B cell (primary cell): ENCODE measurements around the gene SFSWAP. TPM values are rescaled to one million over a fixed set of nuclear protein-coding genes. Genes with fewer than 3 reads are reported as not detected.
A peak's percentile ranks its signal among the peaks of the same experiment; 100 is the strongest.

ENCODE experiments used
- ATAC-seq: fragments of 200-7000 bp; cut with Tn5 transposase; one replicate; pipeline ENCODE4 v1.10.0; 2021; ENCODE audit warnings: low read depth, mild to moderate bottlenecking, moderate number of reproducible peaks, moderate library complexity
- CTCF ChIA-PET: fragments of 350-600 bp; sonication (Branson Sonifier 250); formaldehyde crosslinking; loops from one replicate; lab custom pipeline; 2021; ENCODE audit warnings: antibody characterized with exemption, inconsistent platforms; lab: Charles Lee
- POLR2A ChIA-PET: fragments of 350-600 bp; sonication (Branson Sonifier 250); formaldehyde crosslinking; loops from one replicate; lab custom pipeline; 2021; ENCODE audit warnings: antibody characterized with exemption; lab: Charles Lee
- DNase-seq: peaks from one replicate; pipeline ENCODE4 v3.0.0; 2013
- H2AFZ ChIP-seq: 2 replicates; pipeline ENCODE4 v1.6.1; 2012; ENCODE audit warnings: mild to moderate bottlenecking, low read depth, low read length; ENCODE audit not compliant: insufficient read depth, poor library complexity, severe bottlenecking
- H3K27ac ChIP-seq, 2 donors: 1 replicate in 1 of 2; 2 replicates in 1 of 2; pipeline ENCODE4 v1.5.1; 2012 to 2013; ENCODE audit warnings: low read length in 2 of 2, mild to moderate bottlenecking in 2 of 2, moderate library complexity in 1 of 2
- H3K27me3 ChIP-seq, 4 experiments: fragments of 200-600 bp in 1 of 4; sonication (generic) in 1 of 4; replicated peaks in 1 of 4; 1 replicate in 2 of 4; 2 replicates in 2 of 4; pipeline versions ENCODE4 v1.6.1 to v1.7.0; 2013 to 2016; ENCODE audit warnings: low read length in 3 of 4, mild to moderate bottlenecking in 2 of 4, mixed read lengths in 1 of 4, moderate library complexity in 1 of 4; ENCODE audit not compliant: insufficient read depth in 4 of 4, control insufficient read depth in 3 of 4; ENCODE audit errors: control extremely low read depth in 1 of 4
- H3K36me3 ChIP-seq, 2 experiments: replicated peaks in 1 of 2; 1 replicate in 1 of 2; 2 replicates in 1 of 2; pipeline versions ENCODE4 v1.6.1 to v1.7.1; 2013; ENCODE audit warnings: low read length in 1 of 2; ENCODE audit not compliant: insufficient read depth in 2 of 2, control insufficient read depth in 1 of 2; ENCODE audit errors: control extremely low read depth in 1 of 2, extremely low read depth in 1 of 2
- H3K4me1 ChIP-seq, 2 donors: fragments of 200-600 bp in 1 of 2; sonication (generic) in 1 of 2; 1 replicate in 1 of 2; 2 replicates in 1 of 2; pipeline versions ENCODE4 v1.5.1 to v1.6.1; 2013 to 2017; ENCODE audit warnings: low read length in 2 of 2; ENCODE audit not compliant: control insufficient read depth in 2 of 2, insufficient read depth in 2 of 2
- H3K4me2 ChIP-seq: replicated peaks from 2 replicates; pipeline ENCODE3; 2012; ENCODE audit warnings: mild to moderate bottlenecking, low read depth, low read length; ENCODE audit not compliant: poor library complexity, severe bottlenecking
- H3K4me3 ChIP-seq, 5 experiments: fragments of 200-600 bp in 1 of 5; sonication (generic) in 1 of 5; 1 replicate in 3 of 5; 2 replicates in 2 of 5; pipeline versions ENCODE4 v1.5.1 to v1.7.0; 2011 to 2016; ENCODE audit warnings: low read length in 4 of 5, mild to moderate bottlenecking in 4 of 5, low read depth in 2 of 5, control low read depth in 1 of 5, moderate library complexity in 1 of 5; ENCODE audit not compliant: insufficient read depth in 1 of 5; ENCODE audit errors: control extremely low read depth in 1 of 5, extremely low read depth in 1 of 5
- H3K79me2 ChIP-seq: fragments of 200-600 bp; sonication (generic); one replicate; pipeline ENCODE4 v1.6.0; 2016; ENCODE audit warnings: low read length; ENCODE audit not compliant: control insufficient read depth, insufficient read depth
- H3K9ac ChIP-seq: fragments of 200-600 bp; sonication (generic); 2 replicates; pipeline ENCODE4 v1.6.1; 2017; ENCODE audit warnings: mild to moderate bottlenecking, low read length, moderate library complexity
- H3K9me3 ChIP-seq, 3 donors: one replicate each; pipeline versions ENCODE4 v1.6.1 to v1.7.1; 2013; ENCODE audit warnings: low read length in 2 of 3; ENCODE audit not compliant: control insufficient read depth in 2 of 3, insufficient read depth in 1 of 3; ENCODE audit errors: control extremely low read depth in 1 of 3
- H4K20me1 ChIP-seq: 2 replicates; pipeline ENCODE4 v1.6.0; 2012; ENCODE audit warnings: mild to moderate bottlenecking, low read length; ENCODE audit not compliant: insufficient read depth, control insufficient read depth, poor library complexity, severe bottlenecking
- H3K27ac Mint-ChIP-seq: one replicate; pipeline ENCODE4 v1.8.0; 2021; ENCODE audit warnings: mixed read lengths
- H3K27me3 Mint-ChIP-seq: one replicate; pipeline ENCODE4 v1.8.0; 2021; ENCODE audit warnings: mixed read lengths
- H3K4me1 Mint-ChIP-seq: one replicate; pipeline ENCODE4 v1.8.0; 2021; ENCODE audit warnings: mixed read lengths
- H3K4me3 Mint-ChIP-seq: one replicate; pipeline ENCODE4 v1.8.0; 2021; ENCODE audit warnings: mixed read lengths
- H3K9me3 Mint-ChIP-seq: one replicate; pipeline ENCODE4 v1.8.0; 2022; ENCODE audit warnings: mixed read lengths; ENCODE audit not compliant: insufficient read depth
- CTCF ChIP-seq: fragments of 200-600 bp; IDR thresholded peaks from one replicate; pipeline ENCODE4 v1.8.0; 2022; ENCODE audit warnings: antibody characterized with exemption, mild to moderate bottlenecking
- EZH2 ChIP-seq: IDR thresholded peaks from 2 replicates; pipeline ENCODE4 v1.6.1; 2012; ENCODE audit warnings: borderline replicate concordance, low read depth, mild to moderate bottlenecking, moderate library complexity, low read length; ENCODE audit not compliant: insufficient read depth, poor library complexity, severe bottlenecking
- WGBS: methylation state at CpG from one replicate; pipeline ENCODE4 v1.1.5; 2013; ENCODE audit warnings: missing lambda C conversion rate; ENCODE audit not compliant: insufficient coverage; 5-methylcytosine and 5-hydroxymethylcytosine counted together
- intact Hi-C: fragments of 100-400 bp; cut with micrococcal nuclease; formaldehyde crosslinking; loops from one replicate; pipeline ENCODE4 v1.10.0; 2022
- polyA plus RNA-seq: library from polyadenylated mRNA; depleted of rRNA; stranded (reverse); fragments of >200 nt; gene quantifications from 2 replicates; pipeline ENCODE4 v1.2.3, GENCODE V29; 2012
- total RNA-seq, 2 donors: library from RNA; stranded (reverse); fragments of 120-200 nt in 1 of 2; gene quantifications; 1 replicate in 1 of 2; 2 replicates in 1 of 2; pipeline versions ENCODE4 v1.2.3 to v1.2.4, GENCODE V29; 2013 to 2022

SFSWAP gene
- total and polyA plus RNA-seq, 2 donors (not counting 1 experiment from before 2014, with no cell fraction given): 69.3 to 122 TPM

- CTCF ChIA-PET: no interaction called here
- intact Hi-C loops: no loop called here
- Histone ChIP-seq H4K20me1 (no peaks in the 10 kb centered on the region), H3K4me1 (peaks cover 31 to 46% of the 10 kb centered on the region in 2 donors), H3K4me3 (peak overlapping the region in 1 of 5 experiments; percentile 11), H3K27me3 (no peaks in the 10 kb centered on the region), H3K27ac (peak overlapping the region; percentile 43 to 46), H3K9me3 (no peaks in the 10 kb centered on the region), H3K4me2 (peak overlapping the region; percentile 59), H3K9ac (no peak overlapping the region), H3K36me3 (no peaks in the 10 kb centered on the region), H2AFZ (peak overlapping the region; percentile 63), H3K79me2 (no peaks in the 10 kb centered on the region)
- POLR2A ChIA-PET: interaction anchor here (0.6 kb wide), 1 partner anchor 757 kb away, joined by 4 read pairs; no protein-coding TSS in a partner anchor
- Mint-ChIP-seq H3K4me3 (peak overlapping the region; percentile 75), H3K9me3 (no peaks in the 10 kb centered on the region), H3K27ac (peak overlapping the region; percentile 92), H3K4me1 (peaks cover 34% of the 10 kb centered on the region), H3K27me3 (no peaks in the 10 kb centered on the region)
- WGBS: 58% methylated on average over 20 of the region's 30 CpGs
- ATAC-seq: peak; percentile 72
- TF ChIP-seq CTCF (no peak), EZH2 (no peak)
- DNase-seq: peak; percentile 37
Measured at GRCh38 chr12:131818821-131819585, 108.1 kb downstream of the SFSWAP start.

GRCh38 chr12:131824450-131824849 lies 113.6 kb downstream of the SFSWAP start:
- 98% methylated on average over 5 of the region's 6 CpGs for WGBS

More at GRCh38 chr12:131824450-131824849, 113.6 kb downstream of the SFSWAP start:
- Mint-ChIP-seq H3K27ac (no peak overlapping the region), H3K27me3 (peaks cover 3% of the 10 kb centered on the region), H3K4me3 (no peak overlapping the region), H3K9me3 (no peaks in the 10 kb centered on the region), H3K4me1 (peaks cover 41% of the 10 kb centered on the region)
- intact Hi-C loops: loop anchor here (10.0 kb wide), 1 partner anchor 100 kb away; the partner anchor contains the start of gene PUS1
- no peak overlapping the region for H3K27ac ChIP-seq
- no peak overlapping the region for H3K9ac ChIP-seq
- no peaks in the 10 kb centered on the region for H3K9me3 ChIP-seq
- POLR2A ChIA-PET: interaction anchor here (0.6 kb wide), 1 partner anchor 951 kb away, joined by 5 read pairs; no protein-coding TSS in a partner anchor
- no peak overlapping the region for H2AFZ ChIP-seq
- H3K79me2 ChIP-seq: peaks cover 6% of the 10 kb centered on the region
- no peak for TF ChIP-seq EZH2
- TF ChIP-seq CTCF: no peak
- peaks cover 28 to 47% of the 10 kb centered on the region in 2 donors for H3K4me1 ChIP-seq
- CTCF ChIA-PET: interaction anchor here (1.6 to 2.9 kb wide), 2 partner anchors 51 to 69 kb away, joined by 3 to 10 read pairs; no protein-coding TSS in a partner anchor
- no peak overlapping the region for H3K4me3 ChIP-seq
- no peak for ATAC-seq
- H3K36me3 ChIP-seq: no peaks in the 10 kb centered on the region
- H4K20me1 ChIP-seq: peaks cover 3% of the 10 kb centered on the region
- peaks cover 0 to 6% (median 1%) of the 10 kb centered on the region in 4 experiments for H3K27me3 ChIP-seq
- H3K4me2 ChIP-seq: no peak overlapping the region
- no peak for DNase-seq
